Measurements from ENCODE around the gene RAB29. TPM values are rescaled to one million over a fixed set of nuclear protein-coding genes. Genes with fewer than 3 reads are reported as not detected.

Gene RAB29
- total and polyA plus RNA-seq, 12 donors: 5.6 to 23.1 (median 15.5) TPM

- no peaks in the 10 kb centered on the region for H3K9me3 ChIP-seq
- peak; percentile 62 to 83 (median 76) for ATAC-seq
- peaks cover 0 to 79% (median 44%) of the 10 kb centered on the region in 9 donors for H3K36me3 ChIP-seq
- WGBS, 2 donors: 57 to 58% methylated on average over 5 of the region's 5 CpGs
- peaks cover 0 to 32% (median 5%) of the 10 kb centered on the region in 9 donors for H3K4me1 ChIP-seq
- TF ChIP-seq CTCF (IDR thresholded peaks at IDR 0.05): peak; percentile 31 to 82 (median 79)
- no peak overlapping the region for H3K4me3 ChIP-seq
- peak; percentile 38 to 67 for DNase-seq
- peak overlapping the region in 2 of 10 donors; percentile 15 to 28 for H3K27ac ChIP-seq
- H3K27me3 ChIP-seq: no peaks in the 10 kb centered on the region
- intact Hi-C loops (cut with DNase I): loop anchor here in 9 of 10 donors (1.0 to 10.0 kb wide), 8 partner anchors 116 to 316 kb away; no protein-coding TSS in a partner anchor
Observed at GRCh38 chr1:205791568-205792180, 16.4 kb upstream of the RAB29 start.

GRCh38 chr1:205787287-205787916, 12.1 kb upstream of the RAB29 start:
- Histone ChIP-seq H3K27ac (peak overlapping the region; percentile 39 to 78 (median 58)), H3K4me1 (peaks cover 0 to 43% (median 12%) of the 10 kb centered on the region in 9 donors), H3K27me3 (no peaks in the 10 kb centered on the region), H3K36me3 (peaks cover 0 to 37% (median 11%) of the 10 kb centered on the region in 9 donors), H3K9me3 (no peaks in the 10 kb centered on the region), H3K4me3 (no peak overlapping the region)
- intact Hi-C loops (cut with DNase I): no loop called here
- 41 to 43% methylated on average over 10 of the region's 10 CpGs for WGBS, 2 donors
- TF ChIP-seq CTCF (IDR thresholded peaks at IDR 0.05): peak in 1 of 9 donors; percentile 4
- DNase-seq (no peak), ATAC-seq (peak in 6 of 8 donors; percentile 13 to 46 (median 34))

- Histone ChIP-seq H3K9me3 (no peaks in the 10 kb centered on the region), H3K36me3 (peaks cover 0 to 29% (median 9%) of the 10 kb centered on the region in 9 donors), H3K4me3 (no peak overlapping the region), H3K27ac (peak overlapping the region in 9 of 10 donors; percentile 39 to 78 (median 60)), H3K27me3 (no peaks in the 10 kb centered on the region), H3K4me1 (peaks cover 0 to 38% (median 12%) of the 10 kb centered on the region in 9 donors)
- TF ChIP-seq CTCF (IDR thresholded peaks at IDR 0.05): no peak
- intact Hi-C loops (cut with DNase I): no loop called here
- DNase-seq (no peak), ATAC-seq (peak in 3 of 8 donors; percentile 36 to 47 (median 44))
- 41 to 43% methylated on average over 4 of the region's 4 CpGs for WGBS, 2 donors
Observed at GRCh38 chr1:205786601-205787000, 11.3 kb upstream of the RAB29 start.

- WGBS, 2 donors: 90 to 91% methylated on average over 9 of the region's 9 CpGs
- ATAC-seq: no peak
- intact Hi-C loops (cut with DNase I): no loop called here
Observed at GRCh38 chr1:205785446-205785845, 10.2 kb upstream of the RAB29 start.

More at GRCh38 chr1:205785446-205785845, 10.2 kb upstream of the RAB29 start:
- Histone ChIP-seq H3K36me3 (peaks cover 0 to 17% (median 4%) of the 10 kb centered on the region in 9 donors), H3K4me1 (peaks cover 0 to 37% (median 12%) of the 10 kb centered on the region in 9 donors), H3K27ac (peak overlapping the region in 4 of 10 donors; percentile 8 to 73 (median 53)), H3K27me3 (no peaks in the 10 kb centered on the region), H3K9me3 (no peaks in the 10 kb centered on the region), H3K4me3 (no peak overlapping the region)
- no peak for TF ChIP-seq CTCF (IDR thresholded peaks at IDR 0.05)
- no peak for DNase-seq

Measured in heart right ventricle (tissue), 16 donors.